Endothelial cell (in vitro differentiated cells): ENCODE measurements around the gene PKMYT1. TPM values are rescaled to one million over a fixed set of nuclear protein-coding genes. Genes with fewer than 3 reads are reported as not detected.
A peak's percentile ranks its signal among the peaks of the same experiment; 100 is the strongest.
"Not testable (repeated sequence)": the region's sequence is repeated elsewhere in the genome, so short reads cannot be mapped to it uniquely, and the experiment has no call there.

Experiments
- DNase-seq: peaks from one replicate; pipeline ENCODE4 v3.0.0; 2021; ENCODE audit warnings: low spot score
- H3K27ac Mint-ChIP-seq: one replicate; pipeline ENCODE4 v1.8.0; 2021; ENCODE audit warnings: mixed read lengths, inconsistent platforms; ENCODE audit not compliant: unreplicated experiment
- H3K27me3 Mint-ChIP-seq: one replicate; pipeline ENCODE4 v1.8.0; 2021; ENCODE audit warnings: mild to moderate bottlenecking, moderate library complexity, mixed read lengths, inconsistent platforms; ENCODE audit not compliant: unreplicated experiment
- H3K36me3 Mint-ChIP-seq: one replicate; pipeline ENCODE4 v1.8.0; 2021; ENCODE audit warnings: mild to moderate bottlenecking, low read depth, mixed read lengths, inconsistent platforms; ENCODE audit not compliant: unreplicated experiment
- H3K4me1 Mint-ChIP-seq: one replicate; pipeline ENCODE4 v1.8.0; 2021; ENCODE audit warnings: mild to moderate bottlenecking, mixed read lengths, inconsistent platforms; ENCODE audit not compliant: unreplicated experiment
- H3K4me3 Mint-ChIP-seq: one replicate; pipeline ENCODE4 v1.8.0; 2021; ENCODE audit warnings: mild to moderate bottlenecking, mixed read lengths, inconsistent platforms; ENCODE audit not compliant: unreplicated experiment
- H3K9me3 Mint-ChIP-seq: one replicate; pipeline ENCODE4 v1.8.0; 2021; ENCODE audit warnings: mixed read lengths, inconsistent platforms; ENCODE audit not compliant: unreplicated experiment
- CTCF ChIP-seq: fragments of 200-600 bp; sonication (generic); IDR thresholded peaks from one replicate; pipeline ENCODE4 v1.5.0; 2021; ENCODE audit warnings: antibody characterized with exemption; ENCODE audit not compliant: unreplicated experiment
- total RNA-seq: library from RNA; stranded (reverse); fragmentation: NEBNext Ultra II Directional; extraction: Animal tissue kit (Norgen Biotek cat#: 25700); gene quantifications from one replicate; pipeline ENCODE4 v1.2.1, GENCODE V29; 2021; ENCODE audit not compliant: unreplicated experiment

PKMYT1 gene
- total RNA-seq, 1 donor from 2014 or later = 12.2 TPM

- Mint-ChIP-seq H3K4me1 (no peaks in the 10 kb centered on the region), H3K4me3 (no peak overlapping the region), H3K9me3 (no peaks in the 10 kb centered on the region), H3K27me3 (peaks cover 9% of the 10 kb centered on the region), H3K27ac (no peak overlapping the region), H3K36me3 (peaks cover 22% of the 10 kb centered on the region)
- TF ChIP-seq CTCF = no peak
- DNase-seq = no peak
Measured at GRCh38 chr16:2936436-2937011, 43.7 kb downstream of the PKMYT1 start.

GRCh38 chr16:2934450-2934849 is 45.8 kb downstream of the PKMYT1 start:
- no peak for DNase-seq
- Mint-ChIP-seq H3K4me1 (no peaks in the 10 kb centered on the region), H3K4me3 (peak overlapping the region; percentile 72), H3K27me3 (peaks cover 12% of the 10 kb centered on the region), H3K9me3 (no peaks in the 10 kb centered on the region), H3K36me3 (peaks cover 18% of the 10 kb centered on the region), H3K27ac (peak overlapping the region; percentile 57)
- TF ChIP-seq CTCF = no peak

- DNase-seq = no peak
- H3K27me3 Mint-ChIP-seq = peaks cover 12% of the 10 kb centered on the region
Measured at GRCh38 chr16:2933701-2934100, 46.5 kb downstream of the PKMYT1 start.

GRCh38 chr16:2933136-2933535 is 47.1 kb downstream of the PKMYT1 start:
- H3K4me3 Mint-ChIP-seq = no peak overlapping the region
- H3K27me3 Mint-ChIP-seq = peaks cover 12% of the 10 kb centered on the region
- no peak for TF ChIP-seq CTCF
- no peaks in the 10 kb centered on the region for H3K9me3 Mint-ChIP-seq
- H3K36me3 Mint-ChIP-seq = peaks cover 22% of the 10 kb centered on the region
- DNase-seq = no peak
- no peaks in the 10 kb centered on the region for H3K4me1 Mint-ChIP-seq
- no peak overlapping the region for H3K27ac Mint-ChIP-seq

More at GRCh38 chr16:2933701-2934100, 46.5 kb downstream of the PKMYT1 start:
- no peak overlapping the region for H3K27ac Mint-ChIP-seq
- no peak for TF ChIP-seq CTCF
- H3K4me1 Mint-ChIP-seq = no peaks in the 10 kb centered on the region
- H3K4me3 Mint-ChIP-seq = no peak overlapping the region
- peaks cover 18% of the 10 kb centered on the region for H3K36me3 Mint-ChIP-seq
- no peaks in the 10 kb centered on the region for H3K9me3 Mint-ChIP-seq

GRCh38 chr16:2931231-2931914 is 48.9 kb downstream of the PKMYT1 start:
- Mint-ChIP-seq H3K27me3 (peaks cover 16% of the 10 kb centered on the region), H3K36me3 (peaks cover 37% of the 10 kb centered on the region)
- H3K27ac Mint-ChIP-seq = not testable (repeated sequence)

More at GRCh38 chr16:2931231-2931914, 48.9 kb downstream of the PKMYT1 start:
- not testable (repeated sequence) for DNase-seq, H3K4me3 Mint-ChIP-seq, H3K4me1 Mint-ChIP-seq, H3K9me3 Mint-ChIP-seq
